ENCODE data around the gene CX3CL1. TPM values are rescaled to one million over a fixed set of nuclear protein-coding genes. Genes with fewer than 3 reads are reported as not detected.
A peak's percentile ranks its signal among the peaks of the same experiment; 100 is the strongest.

CX3CL1 gene
- total RNA-seq, 6 donors from 2014 or later: 6.3 to 106 (median 31.7) TPM

DNA sequence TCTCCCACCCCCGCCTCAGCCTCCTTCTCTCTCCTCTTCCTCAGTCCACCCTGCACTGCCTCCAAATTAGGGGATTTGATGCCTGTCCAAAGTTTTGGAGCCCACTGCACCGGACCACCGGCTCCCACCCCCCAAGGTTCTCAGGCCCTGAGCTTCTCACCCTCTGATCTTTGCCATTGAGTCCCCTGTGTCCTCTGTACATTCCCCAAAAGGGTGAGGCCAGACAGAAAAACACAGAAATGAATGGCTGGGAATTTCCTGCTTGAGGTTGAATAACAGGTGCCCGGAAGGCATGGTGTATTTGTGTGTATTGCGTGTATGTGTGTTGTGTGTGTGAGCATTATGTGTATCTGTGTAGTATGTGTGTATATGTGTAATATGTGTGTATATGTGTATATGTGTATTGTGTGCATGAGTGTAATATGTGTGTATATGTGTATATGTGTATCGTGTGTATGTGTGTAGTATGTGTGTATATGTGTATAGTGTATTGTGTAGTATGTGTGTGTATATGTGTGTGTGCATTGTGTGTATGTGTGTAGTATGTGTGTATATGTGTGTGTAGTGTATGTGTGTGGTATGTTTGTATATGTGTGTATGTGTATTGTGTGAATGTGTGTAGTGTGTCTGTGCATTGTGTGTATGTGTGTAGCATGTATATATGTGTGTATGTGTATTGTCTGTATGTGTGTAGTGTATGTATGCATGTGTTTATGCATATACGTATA lies 16.2 kb downstream of the CX3CL1 start:
- WGBS, 2 donors: 48 to 61% methylated on average over 7 of the region's 7 CpGs
- H3K36me3 ChIP-seq: peaks cover 0 to under 1% (median 0%) of the 10 kb centered on the region in 4 donors
- no peak for TF ChIP-seq EP300 (IDR thresholded peaks at IDR 0.05)
- no peak for TF ChIP-seq POLR2A (IDR thresholded peaks at IDR 0.05)
- no peak for TF ChIP-seq POLR2AphosphoS5 (IDR thresholded peaks at IDR 0.05)
- TF ChIP-seq, protein P1, sequence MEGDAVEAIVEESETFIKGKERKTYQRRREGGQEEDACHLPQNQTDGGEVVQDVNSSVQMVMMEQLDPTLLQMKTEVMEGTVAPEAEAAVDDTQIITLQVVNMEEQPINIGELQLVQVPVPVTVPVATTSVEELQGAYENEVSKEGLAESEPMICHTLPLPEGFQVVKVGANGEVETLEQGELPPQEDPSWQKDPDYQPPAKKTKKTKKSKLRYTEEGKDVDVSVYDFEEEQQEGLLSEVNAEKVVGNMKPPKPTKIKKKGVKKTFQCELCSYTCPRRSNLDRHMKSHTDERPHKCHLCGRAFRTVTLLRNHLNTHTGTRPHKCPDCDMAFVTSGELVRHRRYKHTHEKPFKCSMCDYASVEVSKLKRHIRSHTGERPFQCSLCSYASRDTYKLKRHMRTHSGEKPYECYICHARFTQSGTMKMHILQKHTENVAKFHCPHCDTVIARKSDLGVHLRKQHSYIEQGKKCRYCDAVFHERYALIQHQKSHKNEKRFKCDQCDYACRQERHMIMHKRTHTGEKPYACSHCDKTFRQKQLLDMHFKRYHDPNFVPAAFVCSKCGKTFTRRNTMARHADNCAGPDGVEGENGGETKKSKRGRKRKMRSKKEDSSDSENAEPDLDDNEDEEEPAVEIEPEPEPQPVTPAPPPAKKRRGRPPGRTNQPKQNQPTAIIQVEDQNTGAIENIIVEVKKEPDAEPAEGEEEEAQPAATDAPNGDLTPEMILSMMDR (IDR thresholded peaks at IDR 0.05): no peak
- DNase-seq (peak in 1 of 2 donors; percentile 50), ATAC-seq (ENCODE audit: low FRiP score in 2 of 2) (peak in 1 of 2 donors; percentile 47)
- H3K9me3 ChIP-seq: no peaks in the 10 kb centered on the region
- H3K4me3 ChIP-seq: no peak overlapping the region
- peaks cover 15 to 26% (median 20%) of the 10 kb centered on the region in 4 donors for H3K4me1 ChIP-seq
- no peaks in the 10 kb centered on the region for H3K27me3 ChIP-seq
- peak overlapping the region in 2 of 4 donors; percentile 10 to 40 for H3K27ac ChIP-seq

DNA sequence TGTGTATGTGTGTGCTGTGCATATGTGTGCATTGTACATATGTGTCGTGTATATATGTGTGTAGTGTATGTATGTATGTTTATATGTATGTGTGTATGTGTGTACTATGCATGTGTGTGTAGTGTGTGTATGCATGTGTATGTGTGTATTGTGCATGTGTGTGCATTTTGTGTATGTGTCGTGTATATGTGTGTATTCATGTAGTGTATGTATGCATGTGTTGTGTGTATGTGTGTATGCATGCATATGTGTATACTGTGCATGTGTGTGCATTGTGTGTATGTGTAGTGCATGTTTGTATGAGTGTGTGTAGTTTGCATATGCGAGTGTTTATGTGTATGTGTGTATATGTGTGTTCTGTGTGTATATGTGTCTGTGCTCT lies 16.8 kb downstream of the CX3CL1 start:
- H3K9me3 ChIP-seq: no peaks in the 10 kb centered on the region
- TF ChIP-seq, protein P1 (IDR thresholded peaks at IDR 0.05): no peak
- no peaks in the 10 kb centered on the region for H3K36me3 ChIP-seq
- H3K4me1 ChIP-seq: peaks cover 9 to 23% (median 16%) of the 10 kb centered on the region in 4 donors
- H3K4me3 ChIP-seq: no peak overlapping the region
- ATAC-seq (ENCODE audit: low FRiP score in 2 of 2) (no peak), DNase-seq (no peak)
- no peak overlapping the region for H3K27ac ChIP-seq
- 85 to 87% methylated on average over 3 of the region's 3 CpGs for WGBS, 2 donors
- H3K27me3 ChIP-seq: no peaks in the 10 kb centered on the region

DNA sequence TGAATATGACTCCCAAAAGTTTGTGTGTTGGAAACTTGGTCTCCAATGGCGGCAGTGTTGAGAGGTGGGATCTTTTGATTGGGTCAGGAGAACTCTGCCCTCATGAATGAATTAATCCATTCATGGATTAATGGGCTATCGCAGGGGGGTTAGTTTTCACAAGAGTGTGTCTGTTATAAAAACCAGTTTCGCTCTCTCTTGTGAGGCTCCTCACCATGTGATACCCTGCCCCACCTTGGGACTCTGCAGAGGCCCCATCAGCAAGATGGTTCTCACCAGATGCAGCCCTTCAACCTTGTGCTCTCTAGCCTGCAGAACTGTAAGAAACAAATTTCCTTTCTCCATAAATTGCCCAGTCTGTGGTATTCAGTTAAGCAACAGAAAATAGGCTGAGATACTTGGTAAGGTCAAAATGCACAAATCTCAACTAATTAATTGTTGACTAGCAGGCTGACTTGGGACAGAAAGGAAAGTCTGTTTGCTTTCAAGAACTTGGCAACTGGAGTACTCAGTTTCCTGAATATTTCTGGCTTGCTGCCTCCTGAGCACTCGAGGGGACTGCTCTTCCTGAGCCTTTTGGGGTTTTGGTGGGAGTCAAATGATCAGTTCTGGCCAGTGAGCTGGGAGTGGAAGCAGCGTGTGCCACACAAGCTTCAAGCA lies 18.5 kb downstream of the CX3CL1 start:
- no peaks in the 10 kb centered on the region for H3K36me3 ChIP-seq
- no peak for TF ChIP-seq POLR2AphosphoS5 (IDR thresholded peaks at IDR 0.05)
- no peak for TF ChIP-seq POLR2A (IDR thresholded peaks at IDR 0.05)
- TF ChIP-seq EP300 (IDR thresholded peaks at IDR 0.05): no peak
- TF ChIP-seq, protein P1 (IDR thresholded peaks at IDR 0.05): no peak
- H3K27ac ChIP-seq: no peak overlapping the region
- H3K9me3 ChIP-seq: no peaks in the 10 kb centered on the region
- DNase-seq (no peak), ATAC-seq (ENCODE audit: low FRiP score in 2 of 2) (no peak)
- H3K4me1 ChIP-seq: peaks cover 10 to 17% (median 13%) of the 10 kb centered on the region in 4 donors
- no peaks in the 10 kb centered on the region for H3K27me3 ChIP-seq
- 56 to 73% methylated on average over 4 to 5 of the region's 5 CpGs for WGBS, 2 donors
- no peak overlapping the region for H3K4me3 ChIP-seq

DNA sequence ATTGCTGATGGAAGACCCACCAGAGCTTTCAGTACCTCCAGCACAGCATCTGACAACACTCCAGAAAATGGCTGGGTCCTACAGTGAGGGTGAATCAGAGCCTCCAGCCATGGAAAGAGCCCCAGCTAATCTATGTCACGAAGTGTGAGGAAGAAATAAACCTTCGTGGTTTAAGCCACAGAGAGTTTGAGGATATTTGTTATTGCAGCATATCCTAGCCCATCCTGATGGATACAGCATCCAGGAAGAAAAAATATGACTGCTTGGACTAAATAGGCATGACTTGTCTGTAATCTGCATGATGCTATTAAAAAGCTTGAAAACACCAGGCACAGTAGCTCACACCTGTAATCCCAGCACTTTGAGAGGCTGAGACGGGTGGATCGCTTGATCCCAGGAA lies 19.0 kb downstream of the CX3CL1 start:
- no peak overlapping the region for H3K27ac ChIP-seq

More for the DNA sequence above, 19.0 kb downstream of the CX3CL1 start:
- WGBS, 2 donors: 65 to 68% methylated on average over 4 of the region's 4 CpGs
- H3K4me1 ChIP-seq: peaks cover 10 to 17% (median 13%) of the 10 kb centered on the region in 4 donors
- H3K9me3 ChIP-seq: no peaks in the 10 kb centered on the region
- no peaks in the 10 kb centered on the region for H3K27me3 ChIP-seq
- TF ChIP-seq POLR2A (IDR thresholded peaks at IDR 0.05) (no peak), EP300 (IDR thresholded peaks at IDR 0.05) (no peak), POLR2AphosphoS5 (IDR thresholded peaks at IDR 0.05) (no peak)
- TF ChIP-seq, protein P1 (IDR thresholded peaks at IDR 0.05): no peak
- ATAC-seq (ENCODE audit: low FRiP score in 2 of 2) (no peak), DNase-seq (no peak)
- no peak overlapping the region for H3K4me3 ChIP-seq
- H3K36me3 ChIP-seq: no peaks in the 10 kb centered on the region

Data from upper lobe of left lung (tissue), 6 donors.